Psoas muscle (tissue), 8 donors: Measurements from ENCODE around the gene DOCK8. TPM values are rescaled to one million over a fixed set of nuclear protein-coding genes. Genes with fewer than 3 reads are reported as not detected.

ENCODE experiments used
- ATAC-seq, 4 donors: fragments of 200-7000 bp; cut with Tn5 transposase; one replicate each; pipeline ENCODE4 v1.9.1; 2020; ENCODE audit warnings: moderate library complexity in 3 of 4, mild to moderate bottlenecking in 2 of 4
- DNase-seq, 2 donors: peaks; one replicate each; pipeline ENCODE4 v3.0.0-alpha.2; 2020
- H3K27ac ChIP-seq: fragments of 200-600 bp; one replicate; pipeline ENCODE4 v1.8.0; 2022
- H3K27me3 ChIP-seq, 3 donors: fragments of 200-600 bp in 1 of 3; one replicate each; pipeline versions ENCODE4 v1.6.1 to v1.8.0; 2013 to 2022; ENCODE audit warnings: low read length in 2 of 3, mild to moderate bottlenecking in 2 of 3, moderate library complexity in 1 of 3; ENCODE audit not compliant: insufficient read depth in 3 of 3
- H3K36me3 ChIP-seq, 2 donors: fragments of 200-600 bp in 1 of 2; one replicate each; pipeline versions ENCODE4 v1.6.1 to v1.8.0; 2013 to 2022; ENCODE audit warnings: low read depth in 1 of 2, mild to moderate bottlenecking in 1 of 2, moderate library complexity in 1 of 2; ENCODE audit not compliant: insufficient read depth in 1 of 2
- H3K4me1 ChIP-seq: fragments of 200-600 bp; one replicate; pipeline ENCODE4 v1.8.0; 2022
- H3K4me3 ChIP-seq: fragments of 200-600 bp; one replicate; pipeline ENCODE4 v1.8.0; 2022; ENCODE audit warnings: mild to moderate bottlenecking
- H3K9me3 ChIP-seq: fragments of 200-600 bp; one replicate; pipeline ENCODE4 v1.8.0; 2022
- CTCF ChIP-seq: fragments of 200-600 bp; IDR thresholded peaks from one replicate; pipeline ENCODE4 v1.8.0; 2022; ENCODE audit warnings: antibody characterized with exemption
- WGBS, 3 donors: extraction: QIAGEN DNeasy Blood & Tissue Kit; methylation state at CpG; one replicate each; pipeline versions ENCODE4 v1.1.6 to v1.1.7; 2013; 5-methylcytosine and 5-hydroxymethylcytosine counted together
- intact Hi-C, 2 donors: fragments of 100-400 bp; cut with DNase I; formaldehyde crosslinking; loops; one replicate each; pipeline versions ENCODE4 v1.11.0 to v1.14.2; 2022
- polyA plus RNA-seq, 3 donors: library from polyadenylated mRNA; stranded (reverse); fragments of 200-250 nt; gene quantifications; one replicate each; pipeline ENCODE4 v1.2.3, GENCODE V29; 2013
- total RNA-seq, 4 donors: library from RNA; stranded (reverse); fragmentation: NEBNext Ultra II Directional in 2 of 4; extraction: Animal tissue kit (Norgen Biotek cat#: 25700) in 2 of 4; gene quantifications; one replicate each; pipeline versions ENCODE4 v1.2.1 to v1.2.4, GENCODE V29; 2021 to 2023
- donor health status: healthy with polysubstance abuse.
- donor health status: DM: no; HTN: no; CAD: no; lungs with moderate emphysema.
- donor health status: Bipolar disorder and iron deficiency.
- donor health status: healthy.
- donor health status: DM: yes; HTN: yes; CAD: no.
- donor health status: DM: no; HTN: no; CAD: no.
- donor health status: DM: no; HTN: no; CAD: no.
- donor health status: DM: yes; HTN: yes; CAD: no.

DOCK8 gene
- total and polyA plus RNA-seq, 7 donors: 0.32 to 2.8 (median 2.0) TPM

- H3K36me3 ChIP-seq: no peaks in the 10 kb centered on the region
- intact Hi-C loops: no loop called here
- no peak overlapping the region for H3K4me3 ChIP-seq
- ATAC-seq (no peak), DNase-seq (no peak)
- no peaks in the 10 kb centered on the region for H3K27me3 ChIP-seq
- 96 to 97% (median 97%) methylated on average over 1 of the region's 1 CpG for WGBS, 3 donors
- TF ChIP-seq CTCF: no peak
- no peaks in the 10 kb centered on the region for H3K4me1 ChIP-seq
- no peak overlapping the region for H3K27ac ChIP-seq
- no peaks in the 10 kb centered on the region for H3K9me3 ChIP-seq
Measured at GRCh38 chr9:494764-495163, 280.1 kb downstream of the DOCK8 start.

- Histone ChIP-seq H3K27me3 (no peaks in the 10 kb centered on the region), H3K4me1 (no peaks in the 10 kb centered on the region), H3K9me3 (no peaks in the 10 kb centered on the region), H3K27ac (no peak overlapping the region), H3K4me3 (no peak overlapping the region), H3K36me3 (no peaks in the 10 kb centered on the region)
- intact Hi-C loops: no loop called here
- ATAC-seq (no peak), DNase-seq (no peak)
- TF ChIP-seq CTCF: no peak
- 57 to 73% (median 63%) methylated on average over 1 of the region's 1 CpG for WGBS, 3 donors
Measured at GRCh38 chr9:495739-496138, 281.1 kb downstream of the DOCK8 start.

GRCh38 chr9:503326-503725 lies 288.7 kb downstream of the DOCK8 start:
- Histone ChIP-seq H3K27me3 (no peaks in the 10 kb centered on the region), H3K4me3 (peak overlapping the region; percentile 86), H3K9me3 (no peaks in the 10 kb centered on the region), H3K27ac (no peak overlapping the region), H3K4me1 (no peaks in the 10 kb centered on the region), H3K36me3 (no peaks in the 10 kb centered on the region)
- no peak for TF ChIP-seq CTCF
- DNase-seq: no peak
- no peak for ATAC-seq
- WGBS, 3 donors: 54 to 77% (median 56%) methylated on average over 9 of the region's 9 CpGs
- intact Hi-C loops: loop anchor here in 1 of 2 donors (5.0 kb wide), 1 partner anchor 34 kb away; no protein-coding TSS in a partner anchor

- no peaks in the 10 kb centered on the region for H3K4me1 ChIP-seq
- DNase-seq: peak; percentile 78 to 88
- peak; percentile 40 for TF ChIP-seq CTCF
- H3K27ac ChIP-seq: peak within 1 kb of the TSS; percentile 79
- peak; percentile 87 to 93 (median 92) for ATAC-seq
- H3K27me3 ChIP-seq: no peaks in the 10 kb centered on the region
- H3K36me3 ChIP-seq: no peaks in the 10 kb centered on the region
- peak within 1 kb of the TSS; percentile 86 for H3K4me3 ChIP-seq
- 0 to 2% (median 1%) methylated on average over 68 to 119 of the region's 119 CpGs for WGBS, 3 donors
- H3K9me3 ChIP-seq: no peaks in the 10 kb centered on the region
- intact Hi-C loops: loop anchor here (2.0 to 5.0 kb wide), 2 partner anchors 33 kb away; no protein-coding TSS in a partner anchor
Measured at GRCh38 chr9:503881-504852, 289.5 kb downstream of the DOCK8 start, which contains the start of gene KANK1. KANK1 (plus strand) TSS chr9:504695.
